OCI-LY3 (cell line): ENCODE results near the gene TUBB3.

Source experiments
- EZH2phosphoT487 ChIP-seq: fragments of 200-600 bp; shearing (Covaris generic); IDR thresholded peaks from 2 replicates; pipeline ENCODE4 v1.6.1; 2018; ENCODE audit warnings: antibody characterized with exemption, mixed run types, low read depth
- TF ChIP-seq, protein P1 (sequence below): fragments of 200-600, 300-600 bp; sonication (generic); IDR thresholded peaks from 2 replicates; pipeline ENCODE4 v1.5.1; 2014; ENCODE audit warnings: antibody characterized with exemption, low read length, low read depth

DNA sequence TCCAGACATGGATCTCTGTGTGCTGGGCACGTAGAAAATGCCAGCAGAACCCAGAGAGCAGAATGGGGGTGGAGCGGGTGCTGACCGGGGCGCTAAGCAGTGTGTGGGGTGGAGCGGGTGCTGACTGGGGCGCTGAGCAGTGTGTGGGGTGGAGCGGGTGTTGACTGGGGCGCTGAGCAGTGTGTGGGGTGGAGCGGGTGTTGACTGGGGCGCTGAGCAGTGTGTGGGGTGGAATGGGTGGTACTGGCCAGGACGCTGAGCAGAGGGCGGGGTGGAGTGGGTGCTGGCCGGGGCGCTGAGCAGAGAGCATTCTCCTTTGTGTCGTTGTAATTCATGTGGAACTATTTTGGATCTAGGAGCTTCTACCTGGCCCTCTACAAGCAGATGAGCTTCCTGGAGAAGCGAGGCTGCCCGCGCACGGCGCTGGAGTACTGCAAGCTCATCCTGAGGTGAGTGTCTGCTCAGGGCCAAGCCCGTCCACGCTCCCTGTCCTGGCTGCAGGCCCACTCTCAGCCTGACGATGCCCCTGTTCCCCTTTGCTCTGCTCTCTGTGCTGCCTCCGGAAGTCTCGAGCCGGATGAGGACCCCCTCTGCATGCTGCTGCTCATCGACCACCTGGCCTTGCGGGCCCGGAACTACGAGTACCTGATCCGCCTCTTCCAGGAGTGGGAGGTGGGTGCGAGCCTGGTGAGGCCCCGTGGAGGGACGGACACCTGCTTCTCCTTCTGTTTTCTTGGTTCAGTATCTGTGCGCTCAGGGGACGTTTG lies 24.8 kb upstream of the TUBB3 start:
- TF ChIP-seq, protein P1, sequence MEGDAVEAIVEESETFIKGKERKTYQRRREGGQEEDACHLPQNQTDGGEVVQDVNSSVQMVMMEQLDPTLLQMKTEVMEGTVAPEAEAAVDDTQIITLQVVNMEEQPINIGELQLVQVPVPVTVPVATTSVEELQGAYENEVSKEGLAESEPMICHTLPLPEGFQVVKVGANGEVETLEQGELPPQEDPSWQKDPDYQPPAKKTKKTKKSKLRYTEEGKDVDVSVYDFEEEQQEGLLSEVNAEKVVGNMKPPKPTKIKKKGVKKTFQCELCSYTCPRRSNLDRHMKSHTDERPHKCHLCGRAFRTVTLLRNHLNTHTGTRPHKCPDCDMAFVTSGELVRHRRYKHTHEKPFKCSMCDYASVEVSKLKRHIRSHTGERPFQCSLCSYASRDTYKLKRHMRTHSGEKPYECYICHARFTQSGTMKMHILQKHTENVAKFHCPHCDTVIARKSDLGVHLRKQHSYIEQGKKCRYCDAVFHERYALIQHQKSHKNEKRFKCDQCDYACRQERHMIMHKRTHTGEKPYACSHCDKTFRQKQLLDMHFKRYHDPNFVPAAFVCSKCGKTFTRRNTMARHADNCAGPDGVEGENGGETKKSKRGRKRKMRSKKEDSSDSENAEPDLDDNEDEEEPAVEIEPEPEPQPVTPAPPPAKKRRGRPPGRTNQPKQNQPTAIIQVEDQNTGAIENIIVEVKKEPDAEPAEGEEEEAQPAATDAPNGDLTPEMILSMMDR: no peak
- TF ChIP-seq EZH2phosphoT487: no peak
